HCT116 (cell line): ENCODE results near the gene TTC12. TPM values are rescaled to one million over a fixed set of nuclear protein-coding genes. Genes with fewer than 3 reads are reported as not detected.

Experiments
- ATAC-seq: fragments of 200-7000 bp; cut with Tn5 transposase; 2 replicates; pipeline ENCODE4 v1.9.1; 2020; ENCODE audit warnings: mild to moderate bottlenecking, moderate library complexity
- BruUV-seq: library from RNA; stranded (reverse); fragments of 400-500 nt; replicated peaks from 2 replicates; lab custom pipeline; 2021; lab: Mats Ljungman, UMichigan
- CTCF ChIA-PET: fragments of 300-600 bp; sonication (Branson Sonifier 250); formaldehyde crosslinking; loops from one replicate; lab custom pipeline; 2021; ENCODE audit warnings: antibody characterized with exemption; lab: Charles Lee
- POLR2A ChIA-PET: fragments of 300-600, 350-600 bp; sonication (Branson Sonifier 250); formaldehyde crosslinking; loops from one replicate; lab custom pipeline; 2021; ENCODE audit warnings: antibody characterized with exemption; lab: Charles Lee
- RAD21 ChIA-PET, 2 experiments: fragments of 300-600 bp; sonication (Branson Sonifier 250); formaldehyde crosslinking; loops; one replicate each; lab custom pipeline; 2023; ENCODE audit warnings: low total read pairs in 2 of 2; ENCODE audit not compliant: uncharacterized antibody in 2 of 2, unreplicated experiment in 2 of 2, low non-redundant PET in 1 of 2; lab: Charles Lee
- DNase-seq: peaks from one replicate; pipeline ENCODE4 v3.0.0-alpha.2; 2010; ENCODE audit warnings: low read depth, low spot score
- H2AFZ ChIP-seq: fragments of 200-600 bp; shearing (Covaris generic), sonication (generic); 2 replicates; pipeline ENCODE4 v1.6.1; 2017; ENCODE audit warnings: low read depth, mixed run types, mixed read lengths, antibody characterized with exemption, low read length; ENCODE audit not compliant: poor library complexity, severe bottlenecking
- H3K27ac ChIP-seq: 2 replicates; pipeline ENCODE4 v1.5.1; 2012; ENCODE audit warnings: low read depth, low read length
- H3K27me3 ChIP-seq: fragments of 200-600 bp; sonication (generic); 2 replicates; pipeline ENCODE4 v1.6.1; 2016; ENCODE audit warnings: mixed run types, low read length, mixed read lengths; ENCODE audit not compliant: insufficient read depth
- H3K36me3 ChIP-seq, 2 experiments: fragments of 200-500 bp in 1 of 2; fragments of 200-600 bp in 1 of 2; sonication (Bioruptor generic) in 1 of 2; sonication (generic) in 1 of 2; 2 replicates each; pipeline versions ENCODE4 v1.5.1 to v1.6.1; 2014 to 2016; ENCODE audit warnings: low read length in 2 of 2, inconsistent platforms in 1 of 2, mixed read lengths in 1 of 2, mixed run types in 1 of 2; ENCODE audit not compliant: insufficient read depth in 2 of 2, control insufficient read depth in 1 of 2
- H3K4me1 ChIP-seq, 2 experiments: fragments of 200-600 bp in 1 of 2; sonication (generic) in 1 of 2; 2 replicates each; pipeline versions ENCODE4 v1.5.1 to v1.6.1; 2012 to 2017; ENCODE audit warnings: low read length in 2 of 2, inconsistent platforms in 1 of 2, mild to moderate bottlenecking in 1 of 2, mixed read lengths in 1 of 2, mixed run types in 1 of 2, moderate library complexity in 1 of 2; ENCODE audit not compliant: insufficient read depth in 2 of 2, control insufficient read depth in 1 of 2
- H3K4me2 ChIP-seq: fragments of 200-600 bp; sonication (generic); 2 replicates; pipeline ENCODE4 v1.6.1; 2017; ENCODE audit warnings: mixed run types, low read length, mixed read lengths
- H3K4me3 ChIP-seq, 2 experiments: fragments of 200-600 bp in 1 of 2; sonication (generic) in 1 of 2; replicated peaks in 1 of 2; 2 replicates each; pipeline ENCODE4 v1.5.1; 2011 to 2016; ENCODE audit warnings: low read length in 2 of 2, control low read depth in 1 of 2, low read depth in 1 of 2, mild to moderate bottlenecking in 1 of 2, mixed read lengths in 1 of 2, mixed run types in 1 of 2
- H3K79me2 ChIP-seq: fragments of 200-600 bp; sonication (generic); 2 replicates; pipeline ENCODE4 v1.6.1; 2017; ENCODE audit warnings: mild to moderate bottlenecking, mixed run types, low read length, moderate library complexity, mixed read lengths; ENCODE audit not compliant: insufficient read depth
- H3K9ac ChIP-seq: fragments of 200-600 bp; sonication (generic); 2 replicates; pipeline ENCODE4 v1.6.1; 2016; ENCODE audit warnings: low read length, mixed read lengths
- H3K9me2 ChIP-seq: fragments of 200-600 bp; sonication (generic), shearing (Covaris generic); 2 replicates; pipeline ENCODE4 v1.6.1; 2017; ENCODE audit warnings: mixed run types, mild to moderate bottlenecking, moderate library complexity; ENCODE audit not compliant: insufficient read depth
- H3K9me3 ChIP-seq, 2 experiments: fragments of 200-500 bp in 1 of 2; fragments of 200-600 bp in 1 of 2; sonication (Bioruptor generic) in 1 of 2; sonication (generic) in 1 of 2; 2 replicates each; pipeline ENCODE4 v1.6.1; 2014 to 2017; ENCODE audit warnings: low read length in 2 of 2, mixed read lengths in 2 of 2, inconsistent platforms in 1 of 2, low read depth in 1 of 2, mild to moderate bottlenecking in 1 of 2, mixed run types in 1 of 2, moderate library complexity in 1 of 2; ENCODE audit not compliant: control insufficient read depth in 1 of 2, insufficient read depth in 1 of 2
- H4K20me1 ChIP-seq: fragments of 200-600 bp; sonication (generic), shearing (Covaris generic); 2 replicates; pipeline ENCODE4 v1.6.1; 2017; ENCODE audit warnings: mixed run types, mild to moderate bottlenecking, moderate library complexity; ENCODE audit not compliant: insufficient read depth
- CEBPB ChIP-seq: IDR thresholded peaks from 2 replicates; pipeline ENCODE4 v1.6.1; 2012; ENCODE audit warnings: low read depth
- EGR1 ChIP-seq: IDR thresholded peaks from 2 replicates; pipeline ENCODE4 v1.6.1; 2012; ENCODE audit warnings: low read depth
- ELF1 ChIP-seq: IDR thresholded peaks from 2 replicates; pipeline ENCODE4 v1.6.1; 2012; ENCODE audit warnings: low read depth, borderline replicate concordance
- EZH2 ChIP-seq: fragments of 200-600 bp; sonication (generic); IDR thresholded peaks from 2 replicates; pipeline ENCODE4 v1.6.1; 2017; ENCODE audit warnings: antibody characterized with exemption, mixed run types
- EZH2phosphoT487 ChIP-seq: fragments of 200-600 bp; IDR thresholded peaks from 2 replicates; pipeline ENCODE4 v1.6.1; 2018; ENCODE audit warnings: antibody characterized with exemption, borderline replicate concordance
- JUND ChIP-seq: IDR thresholded peaks from 2 replicates; pipeline ENCODE4 v1.6.1; 2012
- POLR2A ChIP-seq: IDR thresholded peaks from 2 replicates; pipeline ENCODE4 v1.7.0; 2011; ENCODE audit warnings: borderline replicate concordance; ENCODE audit not compliant: insufficient read depth, insufficient read length; ENCODE audit errors: extremely low read depth
- POLR2AphosphoS5 ChIP-seq: IDR thresholded peaks from 2 replicates; pipeline ENCODE4 v1.6.1; 2011; ENCODE audit warnings: mild to moderate bottlenecking, low read depth, low read length, moderate library complexity
- RAD21 ChIP-seq: IDR thresholded peaks from 2 replicates; pipeline ENCODE4 v1.6.1; 2012; ENCODE audit warnings: low read depth, mild to moderate bottlenecking
- SIN3A ChIP-seq: IDR thresholded peaks from 2 replicates; pipeline ENCODE4 v1.6.1; 2012; ENCODE audit warnings: low read depth
- SP1 ChIP-seq: IDR thresholded peaks from 2 replicates; pipeline ENCODE4 v1.6.1; 2012; ENCODE audit warnings: low read depth
- YY1 ChIP-seq: IDR thresholded peaks from 2 replicates; pipeline ENCODE4 v1.6.1; 2011; ENCODE audit warnings: low read length, low read depth, moderate library complexity, mild to moderate bottlenecking; ENCODE audit not compliant: insufficient replicate concordance; ENCODE audit errors: extremely low read depth
- ZBTB33 ChIP-seq: IDR thresholded peaks from 2 replicates; pipeline ENCODE4 v1.6.1; 2011; ENCODE audit warnings: mild to moderate bottlenecking, low read length, moderate library complexity; ENCODE audit not compliant: insufficient replicate concordance; ENCODE audit errors: extremely low read depth
- ZNF274 ChIP-seq: fragments of 200-500 bp; sonication (Bioruptor generic); IDR thresholded peaks from 2 replicates; pipeline ENCODE4 v1.6.1; 2014; ENCODE audit warnings: mild to moderate bottlenecking, low read depth, low read length, inconsistent platforms
- intact Hi-C: fragments of 100-400 bp; cut with micrococcal nuclease; formaldehyde crosslinking; loops from 2 replicates; pipeline ENCODE4 v1.10.0; 2022
- total RNA-seq: library from RNA; stranded (reverse); gene quantifications from one replicate; pipeline ENCODE4 v1.2.1, GENCODE V29; 2021; ENCODE audit not compliant: unreplicated experiment
- TF ChIP-seq, protein P1 (sequence below): IDR thresholded peaks from 2 replicates; pipeline ENCODE4 v1.6.1; 2012; ENCODE audit warnings: low read depth

Gene TTC12
- total RNA-seq, 1 experiment from 2014 or later = 12.6 TPM

DNA sequence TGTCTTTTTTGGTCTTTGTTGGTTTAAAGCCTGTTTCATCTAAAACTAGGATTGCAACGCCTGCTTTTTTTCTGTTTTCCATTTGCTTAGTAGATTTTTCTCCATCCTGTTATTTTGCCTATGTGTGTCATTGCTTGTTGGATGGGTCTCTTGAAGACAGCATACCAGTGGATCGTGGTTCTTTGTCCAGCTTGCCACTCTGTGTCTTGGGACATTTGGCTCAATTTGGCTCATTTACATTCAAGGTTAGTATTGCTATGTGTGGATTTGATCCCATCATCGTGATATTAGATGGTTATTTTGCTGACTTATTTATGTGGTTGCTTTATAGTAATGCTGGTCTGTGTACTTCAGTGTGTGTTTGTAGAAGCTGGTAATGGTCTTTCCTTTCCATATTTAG is 41.8 kb downstream of the TTC12 start:
- Histone ChIP-seq H3K36me3 (no peaks in the 10 kb centered on the region), H3K4me2 (no peak overlapping the region), H4K20me1 (no peaks in the 10 kb centered on the region), H3K9ac (no peak overlapping the region), H3K79me2 (no peaks in the 10 kb centered on the region), H3K9me3 (no peaks in the 10 kb centered on the region), H3K4me3 (no peak overlapping the region), H2AFZ (no peak overlapping the region), H3K9me2 (no peaks in the 10 kb centered on the region), H3K27me3 (no peaks in the 10 kb centered on the region), H3K4me1 (no peaks in the 10 kb centered on the region), H3K27ac (no peak overlapping the region)
- ChIA-PET CTCF (interaction anchor here (1.1 kb wide), 1 partner anchor 9 kb away, joined by 3 read pairs; no protein-coding TSS in a partner anchor), RAD21 (no interaction called here), POLR2A (no interaction called here)
- no peak for DNase-seq
- TF ChIP-seq CEBPB = no peak
- TF ChIP-seq, protein P1, sequence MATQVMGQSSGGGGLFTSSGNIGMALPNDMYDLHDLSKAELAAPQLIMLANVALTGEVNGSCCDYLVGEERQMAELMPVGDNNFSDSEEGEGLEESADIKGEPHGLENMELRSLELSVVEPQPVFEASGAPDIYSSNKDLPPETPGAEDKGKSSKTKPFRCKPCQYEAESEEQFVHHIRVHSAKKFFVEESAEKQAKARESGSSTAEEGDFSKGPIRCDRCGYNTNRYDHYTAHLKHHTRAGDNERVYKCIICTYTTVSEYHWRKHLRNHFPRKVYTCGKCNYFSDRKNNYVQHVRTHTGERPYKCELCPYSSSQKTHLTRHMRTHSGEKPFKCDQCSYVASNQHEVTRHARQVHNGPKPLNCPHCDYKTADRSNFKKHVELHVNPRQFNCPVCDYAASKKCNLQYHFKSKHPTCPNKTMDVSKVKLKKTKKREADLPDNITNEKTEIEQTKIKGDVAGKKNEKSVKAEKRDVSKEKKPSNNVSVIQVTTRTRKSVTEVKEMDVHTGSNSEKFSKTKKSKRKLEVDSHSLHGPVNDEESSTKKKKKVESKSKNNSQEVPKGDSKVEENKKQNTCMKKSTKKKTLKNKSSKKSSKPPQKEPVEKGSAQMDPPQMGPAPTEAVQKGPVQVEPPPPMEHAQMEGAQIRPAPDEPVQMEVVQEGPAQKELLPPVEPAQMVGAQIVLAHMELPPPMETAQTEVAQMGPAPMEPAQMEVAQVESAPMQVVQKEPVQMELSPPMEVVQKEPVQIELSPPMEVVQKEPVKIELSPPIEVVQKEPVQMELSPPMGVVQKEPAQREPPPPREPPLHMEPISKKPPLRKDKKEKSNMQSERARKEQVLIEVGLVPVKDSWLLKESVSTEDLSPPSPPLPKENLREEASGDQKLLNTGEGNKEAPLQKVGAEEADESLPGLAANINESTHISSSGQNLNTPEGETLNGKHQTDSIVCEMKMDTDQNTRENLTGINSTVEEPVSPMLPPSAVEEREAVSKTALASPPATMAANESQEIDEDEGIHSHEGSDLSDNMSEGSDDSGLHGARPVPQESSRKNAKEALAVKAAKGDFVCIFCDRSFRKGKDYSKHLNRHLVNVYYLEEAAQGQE = no peak
- no peak for TF ChIP-seq ELF1
- TF ChIP-seq SIN3A = no peak
- TF ChIP-seq EZH2 = no peak
- no peak for TF ChIP-seq POLR2AphosphoS5
- no peak for TF ChIP-seq ZBTB33
- TF ChIP-seq JUND = no peak
- TF ChIP-seq YY1 = no peak
- no peak for TF ChIP-seq EZH2phosphoT487
- TF ChIP-seq RAD21 = no peak
- TF ChIP-seq SP1 = no peak
- no peak for TF ChIP-seq ZNF274
- TF ChIP-seq EGR1 = no peak
- TF ChIP-seq POLR2A = no peak
- ATAC-seq = no peak
- intact Hi-C loops = no loop called here
- BruUV-seq = no TSS peak
